MM.1S (cell line): ENCODE measurements around the gene PSAPL1.

Experiments
- DNase-seq: peaks from one replicate; pipeline ENCODE4 v3.0.0-alpha.2; 2015
- H2AFZ ChIP-seq: fragments of 300-600 bp; sonication (generic); 2 replicates; pipeline ENCODE4 v1.6.0; 2016; ENCODE audit warnings: antibody characterized with exemption, low read length
- H3F3A ChIP-seq: fragments of 300-600 bp; sonication (generic); 2 replicates; pipeline ENCODE4 v1.6.1; 2016; ENCODE audit warnings: mild to moderate bottlenecking, antibody characterized with exemption, low read length, moderate library complexity, mixed read lengths; ENCODE audit not compliant: insufficient read depth
- H3K27ac ChIP-seq: fragments of 300-600 bp; sonication (generic); 2 replicates; pipeline ENCODE4 v1.5.1; 2016; ENCODE audit warnings: mild to moderate bottlenecking, low read length
- H3K27me3 ChIP-seq: fragments of 300-600 bp; sonication (generic); replicated peaks from 2 replicates; pipeline ENCODE4 v1.6.0; 2016; ENCODE audit warnings: low read length; ENCODE audit not compliant: insufficient read depth
- H3K36me3 ChIP-seq: fragments of 300-600 bp; sonication (generic); replicated peaks from 2 replicates; pipeline ENCODE4 v1.6.1; 2016; ENCODE audit warnings: mild to moderate bottlenecking, low read length, mixed read lengths; ENCODE audit not compliant: insufficient read depth
- H3K4me1 ChIP-seq: fragments of 300-600 bp; sonication (generic); 2 replicates; pipeline ENCODE4 v1.6.1; 2016; ENCODE audit warnings: low read length, mixed read lengths
- H3K4me2 ChIP-seq: fragments of 300-600 bp; sonication (generic); 2 replicates; pipeline ENCODE4 v1.6.0; 2016; ENCODE audit warnings: low read depth, low read length
- H3K4me3 ChIP-seq: fragments of 300-600 bp; sonication (generic); 2 replicates; pipeline ENCODE4 v1.5.1; 2016; ENCODE audit warnings: low read length, mixed read lengths
- H3K79me2 ChIP-seq: fragments of 300-600 bp; sonication (generic); 2 replicates; pipeline ENCODE4 v1.6.1; 2016; ENCODE audit warnings: mixed run types, low read length, mixed read lengths
- H3K9ac ChIP-seq: fragments of 300-600 bp; sonication (generic); 2 replicates; pipeline ENCODE4 v1.6.1; 2016; ENCODE audit warnings: low read length, mixed read lengths
- H3K9me2 ChIP-seq: fragments of 300-600 bp; sonication (generic); replicated peaks from 2 replicates; pipeline ENCODE4 v1.6.1; 2016; ENCODE audit warnings: mild to moderate bottlenecking, low read length, mixed read lengths; ENCODE audit not compliant: insufficient read depth
- H3K9me3 ChIP-seq: fragments of 300-600 bp; sonication (generic); replicated peaks from 2 replicates; pipeline ENCODE4 v1.6.1; 2016; ENCODE audit warnings: mild to moderate bottlenecking, low read length, mixed read lengths; ENCODE audit not compliant: insufficient read depth
- H4K20me1 ChIP-seq: fragments of 300-600 bp; sonication (generic); 2 replicates; pipeline ENCODE4 v1.6.1; 2016; ENCODE audit warnings: mild to moderate bottlenecking, low read length, moderate library complexity, mixed read lengths; ENCODE audit not compliant: insufficient read depth
- CTCF ChIP-seq: fragments of 300-600 bp; sonication (generic); IDR thresholded peaks from 2 replicates; pipeline ENCODE4 v1.5.1; 2016; ENCODE audit warnings: antibody characterized with exemption, low read length, mixed read lengths
- EZH2 ChIP-seq: fragments of 300-600 bp; sonication (generic); optimal IDR thresholded peaks from 2 replicates; pipeline ENCODE3; 2017; ENCODE audit warnings: low read depth, mild to moderate bottlenecking, antibody characterized with exemption, low read length, mixed read lengths
- EZH2phosphoT487 ChIP-seq: fragments of 300-600 bp; sonication (generic); IDR thresholded peaks from 2 replicates; pipeline ENCODE4 v1.6.1; 2018; ENCODE audit warnings: antibody characterized with exemption, low read length

PSAPL1 gene

GRCh38 chr4:7426525-7427171 is 8.1 kb downstream of the PSAPL1 start:
- Histone ChIP-seq H3K4me3 (no peak overlapping the region), H3K27me3 (peaks cover 96% of the 10 kb centered on the region), H3K9me3 (no peaks in the 10 kb centered on the region), H3K4me1 (no peaks in the 10 kb centered on the region), H2AFZ (no peak overlapping the region), H4K20me1 (no peaks in the 10 kb centered on the region), H3K9me2 (no peaks in the 10 kb centered on the region), H3K4me2 (no peak overlapping the region), H3K79me2 (no peaks in the 10 kb centered on the region), H3K36me3 (no peaks in the 10 kb centered on the region), H3K9ac (no peak overlapping the region), H3F3A (no peaks in the 10 kb centered on the region), H3K27ac (no peak overlapping the region)
- DNase-seq, result no peak
- TF ChIP-seq EZH2 (no peak), EZH2phosphoT487 (no peak), CTCF (no peak)

- Histone ChIP-seq H3K27ac (no peak overlapping the region), H3K9ac (no peak overlapping the region), H3K4me2 (no peak overlapping the region), H2AFZ (no peak overlapping the region), H3K4me3 (no peak overlapping the region), H3K27me3 (peaks cover 88% of the 10 kb centered on the region), H4K20me1 (no peaks in the 10 kb centered on the region), H3K9me2 (no peaks in the 10 kb centered on the region), H3K79me2 (no peaks in the 10 kb centered on the region), H3K4me1 (no peaks in the 10 kb centered on the region), H3F3A (no peaks in the 10 kb centered on the region), H3K9me3 (no peaks in the 10 kb centered on the region), H3K36me3 (no peaks in the 10 kb centered on the region)
- TF ChIP-seq CTCF, result no peak
- DNase-seq, result no peak
Observed at GRCh38 chr4:7425591-7426468, 8.9 kb downstream of the PSAPL1 start.

GRCh38 chr4:7425124-7425523 is 9.6 kb downstream of the PSAPL1 start:
- Histone ChIP-seq H3K9me2 (no peaks in the 10 kb centered on the region), H3F3A (no peaks in the 10 kb centered on the region), H3K9me3 (no peaks in the 10 kb centered on the region), H4K20me1 (no peaks in the 10 kb centered on the region), H3K4me1 (no peaks in the 10 kb centered on the region), H2AFZ (no peak overlapping the region), H3K4me2 (no peak overlapping the region), H3K27me3 (peaks cover 81% of the 10 kb centered on the region), H3K4me3 (no peak overlapping the region), H3K9ac (no peak overlapping the region), H3K36me3 (no peaks in the 10 kb centered on the region), H3K27ac (no peak overlapping the region), H3K79me2 (no peaks in the 10 kb centered on the region)
- no peak for TF ChIP-seq EZH2
- DNase-seq, result no peak
